Astrocyte (in vitro differentiated cells and primary cell): ENCODE data around the gene EPN2. TPM values are rescaled to one million over a fixed set of nuclear protein-coding genes. Genes with fewer than 3 reads are reported as not detected.

Source experiments
- DNase-seq: peaks from one replicate; pipeline ENCODE4 v3.0.0-alpha.2; 2010; ENCODE audit warnings: low read depth
- FAIRE-seq: peaks from 2 replicates; lab custom pipeline; 2011; peaks lifted over from hg19 to GRCh38; lab: Jason Lieb, UNC
- H2AFZ ChIP-seq: 2 replicates; pipeline ENCODE4 v1.6.0; 2012; ENCODE audit warnings: low read depth, low read length, inconsistent platforms
- H3K27ac ChIP-seq: 2 replicates; pipeline ENCODE4 v1.5.1; 2011; ENCODE audit warnings: low read depth, low read length, inconsistent platforms
- H3K27me3 ChIP-seq: 2 replicates; pipeline ENCODE4 v1.6.0; 2011; ENCODE audit warnings: low read length, inconsistent platforms; ENCODE audit not compliant: insufficient read depth
- H3K36me3 ChIP-seq: 2 replicates; pipeline ENCODE4 v1.5.1; 2011; ENCODE audit warnings: low read length, inconsistent platforms; ENCODE audit not compliant: insufficient read depth
- H3K4me1 ChIP-seq: 2 replicates; pipeline ENCODE4 v1.5.1; 2011; ENCODE audit warnings: low read length, inconsistent platforms; ENCODE audit not compliant: insufficient read depth
- H3K4me2 ChIP-seq: 2 replicates; pipeline ENCODE4 v1.6.0; 2012; ENCODE audit warnings: low read length, inconsistent platforms
- H3K4me3 ChIP-seq: 2 replicates; pipeline ENCODE4 v1.5.1; 2011; ENCODE audit warnings: low read depth, mild to moderate bottlenecking, low read length, inconsistent platforms; ENCODE audit not compliant: insufficient read depth
- H3K79me2 ChIP-seq: 2 replicates; pipeline ENCODE4 v1.6.0; 2012; ENCODE audit warnings: mild to moderate bottlenecking, low read length, inconsistent platforms; ENCODE audit not compliant: insufficient read depth
- H3K9ac ChIP-seq: 2 replicates; pipeline ENCODE4 v1.6.0; 2012; ENCODE audit warnings: mild to moderate bottlenecking, low read length, inconsistent platforms
- H3K9me3 ChIP-seq: 2 replicates; pipeline ENCODE4 v1.5.1; 2012; ENCODE audit warnings: low read depth, mild to moderate bottlenecking, low read length, inconsistent platforms; ENCODE audit not compliant: insufficient read depth
- H4K20me1 ChIP-seq: 2 replicates; pipeline ENCODE4 v1.6.0; 2012; ENCODE audit warnings: low read length, inconsistent platforms; ENCODE audit not compliant: insufficient read depth
- H3K27ac Mint-ChIP-seq: one replicate; pipeline ENCODE4 v1.8.0; 2021; ENCODE audit warnings: mild to moderate bottlenecking, mixed read lengths; ENCODE audit not compliant: unreplicated experiment
- H3K27me3 Mint-ChIP-seq: one replicate; pipeline ENCODE4 v1.8.0; 2021; ENCODE audit warnings: low read depth, mixed read lengths; ENCODE audit not compliant: unreplicated experiment
- H3K36me3 Mint-ChIP-seq: one replicate; pipeline ENCODE4 v1.8.0; 2021; ENCODE audit warnings: low read depth, mixed read lengths; ENCODE audit not compliant: unreplicated experiment
- H3K4me1 Mint-ChIP-seq: one replicate; pipeline ENCODE4 v1.8.0; 2021; ENCODE audit warnings: low read depth, mixed read lengths; ENCODE audit not compliant: unreplicated experiment
- H3K4me3 Mint-ChIP-seq: one replicate; pipeline ENCODE4 v1.8.0; 2021; ENCODE audit warnings: mild to moderate bottlenecking, moderate library complexity, mixed read lengths; ENCODE audit not compliant: unreplicated experiment
- H3K9me3 Mint-ChIP-seq: one replicate; pipeline ENCODE4 v1.8.0; 2021; ENCODE audit warnings: mild to moderate bottlenecking, mixed read lengths; ENCODE audit not compliant: unreplicated experiment
- CTCF ChIP-seq: IDR thresholded peaks from 2 replicates; pipeline ENCODE4 v1.5.1; 2011; ENCODE audit warnings: low read depth, mild to moderate bottlenecking, inconsistent platforms, low read length, moderate library complexity; ENCODE audit not compliant: insufficient read depth
- EZH2 ChIP-seq: IDR thresholded peaks from 2 replicates; pipeline ENCODE4 v1.6.1; 2012; ENCODE audit warnings: mild to moderate bottlenecking, low read length, inconsistent platforms; ENCODE audit not compliant: insufficient read depth
- total RNA-seq: library from RNA; stranded (reverse); gene quantifications from 2 replicates; pipeline ENCODE4 v1.2.1, GENCODE V29; 2021

EPN2 gene
- total RNA-seq, 1 donor from 2014 or later, result 48.7 TPM

GRCh38 chr17:19316761-19317358 lies 79.7 kb downstream of the EPN2 start:
- no peaks in the 10 kb centered on the region for H3K79me2 ChIP-seq
- no peak overlapping the region for H3K4me3 ChIP-seq
- H3K9me3 ChIP-seq, result no peaks in the 10 kb centered on the region
- Mint-ChIP-seq H3K4me3 (no peak overlapping the region), H3K36me3 (peaks cover 25% of the 10 kb centered on the region), H3K27me3 (no peaks in the 10 kb centered on the region), H3K4me1 (peaks cover 17% of the 10 kb centered on the region), H3K9me3 (no peaks in the 10 kb centered on the region), H3K27ac (no peak overlapping the region)
- FAIRE-seq (no peak), DNase-seq (peak; percentile 37)
- H3K27me3 ChIP-seq, result no peaks in the 10 kb centered on the region
- peaks cover 20% of the 10 kb centered on the region for H3K4me1 ChIP-seq
- peaks cover 14% of the 10 kb centered on the region for H4K20me1 ChIP-seq
- peaks cover 6% of the 10 kb centered on the region for H3K36me3 ChIP-seq
- H2AFZ ChIP-seq, result no peak overlapping the region
- no peak for TF ChIP-seq CTCF
- H3K27ac ChIP-seq, result peak overlapping the region; percentile 74
- H3K4me2 ChIP-seq, result peak overlapping the region; percentile 66
- H3K9ac ChIP-seq, result peak overlapping the region; percentile 58

DNA sequence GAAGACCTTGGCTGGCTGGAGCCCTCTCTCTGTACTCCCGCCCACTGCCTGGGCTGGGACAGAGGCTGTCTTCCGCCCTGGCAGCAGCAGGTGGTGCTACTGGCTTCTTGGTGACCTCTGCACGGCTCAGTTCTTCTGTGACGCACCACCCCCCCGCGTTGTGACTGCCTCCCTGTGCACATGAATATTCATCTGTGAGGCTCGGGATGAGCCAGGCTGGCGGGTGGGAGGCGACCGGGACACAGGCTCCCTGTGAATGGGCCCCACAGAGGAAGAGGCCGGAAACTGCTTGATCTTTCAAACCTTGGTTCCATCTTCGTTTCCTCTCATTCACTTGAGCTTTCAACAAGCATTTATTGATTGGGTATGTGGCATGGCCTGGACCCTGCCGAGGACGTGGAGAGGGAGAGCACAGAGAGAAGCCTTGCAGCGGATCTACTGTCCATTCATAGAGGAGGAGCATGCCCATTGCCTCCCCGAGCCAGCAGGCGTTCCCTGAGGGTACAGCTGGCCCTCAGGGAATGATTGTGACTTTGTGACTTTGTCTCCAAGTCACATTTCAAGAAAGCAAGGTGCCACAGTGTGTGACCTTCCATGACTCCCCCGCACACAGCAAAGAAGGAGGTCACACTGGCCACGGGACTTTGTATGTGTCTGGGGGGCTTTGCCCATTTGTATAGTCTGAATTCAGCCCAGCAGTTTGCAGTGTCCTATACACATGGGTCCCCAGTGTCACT lies 80.4 kb downstream of the EPN2 start:
- no peaks in the 10 kb centered on the region for H3K27me3 ChIP-seq
- Mint-ChIP-seq H3K27ac (peak overlapping the region; percentile 28), H3K27me3 (no peaks in the 10 kb centered on the region), H3K36me3 (peaks cover 25% of the 10 kb centered on the region), H3K4me1 (peaks cover 17% of the 10 kb centered on the region), H3K4me3 (peak overlapping the region; percentile 45), H3K9me3 (no peaks in the 10 kb centered on the region)
- H3K79me2 ChIP-seq, result no peaks in the 10 kb centered on the region
- no peak overlapping the region for H3K4me3 ChIP-seq
- peak overlapping the region; percentile 66 for H3K4me2 ChIP-seq
- H3K4me1 ChIP-seq, result peaks cover 15% of the 10 kb centered on the region
- no peak for FAIRE-seq
- TF ChIP-seq EZH2, result no peak
- TF ChIP-seq CTCF, result peak; percentile 27
- peak overlapping the region; percentile 74 for H3K27ac ChIP-seq
- peaks cover 2% of the 10 kb centered on the region for H3K36me3 ChIP-seq
- peak overlapping the region; percentile 58 for H3K9ac ChIP-seq
- H4K20me1 ChIP-seq, result peaks cover 17% of the 10 kb centered on the region
- H2AFZ ChIP-seq, result peak overlapping the region; percentile 43
- peak; percentile 85 for DNase-seq
- no peaks in the 10 kb centered on the region for H3K9me3 ChIP-seq

- Mint-ChIP-seq H3K27ac (no peak overlapping the region), H3K4me1 (peaks cover 17% of the 10 kb centered on the region), H3K4me3 (no peak overlapping the region), H3K27me3 (no peaks in the 10 kb centered on the region), H3K36me3 (peaks cover 26% of the 10 kb centered on the region), H3K9me3 (no peaks in the 10 kb centered on the region)
- Histone ChIP-seq H4K20me1 (peaks cover 17% of the 10 kb centered on the region), H3K36me3 (peaks cover 2% of the 10 kb centered on the region), H3K79me2 (no peaks in the 10 kb centered on the region), H3K27ac (no peak overlapping the region), H3K4me3 (no peak overlapping the region), H3K27me3 (no peaks in the 10 kb centered on the region), H3K9me3 (no peaks in the 10 kb centered on the region), H3K9ac (no peak overlapping the region), H3K4me2 (no peak overlapping the region), H3K4me1 (peaks cover 15% of the 10 kb centered on the region), H2AFZ (no peak overlapping the region)
- no peak for TF ChIP-seq EZH2
- TF ChIP-seq CTCF, result no peak
- DNase-seq (no peak), FAIRE-seq (no peak)
Observed at GRCh38 chr17:19318611-19319010, 81.4 kb downstream of the EPN2 start.
